MCF 10A (cell line): Measurements from ENCODE around the gene PTPRM. TPM values are rescaled to one million over a fixed set of nuclear protein-coding genes. Genes with fewer than 3 reads are reported as not detected.
A peak's percentile ranks its signal among the peaks of the same experiment; 100 is the strongest.

Experiments
- BruUV-seq: library from RNA; stranded (reverse); fragments of 400-500 nt; replicated peaks from 2 replicates; lab custom pipeline; 2021; lab: Mats Ljungman, UMichigan
- CTCF ChIA-PET: fragments of 300-600 bp; sonication (Branson Sonifier 250); formaldehyde crosslinking; extraction: SDS; loops from one replicate; lab custom pipeline; 2021; ENCODE audit warnings: antibody characterized with exemption, inconsistent platforms; lab: Yijun Ruan, JAX
- POLR2A ChIA-PET: fragments of 300-600, 350-650 bp; sonication (Branson Sonifier 250); formaldehyde crosslinking; extraction: SDS; loops from one replicate; lab custom pipeline; 2020; ENCODE audit warnings: antibody characterized with exemption, inconsistent platforms; lab: Yijun Ruan, JAX
- DNase-seq: peaks from one replicate; pipeline ENCODE4 v3.0.0-alpha.2; 2018; ENCODE audit not compliant: unreplicated experiment
- H3K27ac Mint-ChIP-seq: one replicate; pipeline ENCODE4 v1.8.0; 2022; ENCODE audit warnings: mild to moderate bottlenecking, low read depth, mixed read lengths; ENCODE audit not compliant: unreplicated experiment
- H3K27me3 Mint-ChIP-seq: one replicate; pipeline ENCODE4 v1.8.0; 2022; ENCODE audit warnings: mixed read lengths; ENCODE audit not compliant: insufficient read depth, unreplicated experiment
- H3K36me3 Mint-ChIP-seq: one replicate; pipeline ENCODE4 v1.8.0; 2022; ENCODE audit warnings: mild to moderate bottlenecking, moderate library complexity, mixed read lengths; ENCODE audit not compliant: insufficient read depth, unreplicated experiment
- H3K4me1 Mint-ChIP-seq: one replicate; pipeline ENCODE4 v1.8.0; 2022; ENCODE audit warnings: mixed read lengths; ENCODE audit not compliant: insufficient read depth, unreplicated experiment
- H3K4me3 Mint-ChIP-seq: one replicate; pipeline ENCODE4 v1.8.0; 2022; ENCODE audit warnings: mild to moderate bottlenecking, moderate library complexity, mixed read lengths; ENCODE audit not compliant: unreplicated experiment
- H3K9me3 Mint-ChIP-seq: one replicate; pipeline ENCODE4 v1.8.0; 2022; ENCODE audit warnings: mixed read lengths; ENCODE audit not compliant: unreplicated experiment
- intact Hi-C: fragments of 100-400 bp; cut with micrococcal nuclease; formaldehyde crosslinking; loops from 2 replicates; pipeline ENCODE4 v1.14.1; 2022
- total RNA-seq: library from RNA; stranded (reverse); gene quantifications from 2 replicates; pipeline ENCODE4 v1.2.3, GENCODE V29; 2022
- TF ChIP-seq, protein P1 (sequence below): fragments of 200-600 bp; IDR thresholded peaks from one replicate; pipeline ENCODE4 v1.8.0; 2022; ENCODE audit warnings: antibody characterized with exemption, mild to moderate bottlenecking; ENCODE audit not compliant: unreplicated experiment

PTPRM gene
- total RNA-seq, 1 experiment from 2014 or later = 82.8 TPM

GRCh38 chr18:8153887-8154583, 586.9 kb downstream of the PTPRM start:
- BruUV-seq = no TSS peak
- Mint-ChIP-seq H3K4me3 (no peak overlapping the region), H3K36me3 (peaks cover 27% of the 10 kb centered on the region), H3K9me3 (no peaks in the 10 kb centered on the region), H3K27ac (peak overlapping the region; percentile 37), H3K27me3 (no peaks in the 10 kb centered on the region), H3K4me1 (peaks cover 5% of the 10 kb centered on the region)
- intact Hi-C loops = no loop called here
- DNase-seq = no peak
- TF ChIP-seq, protein P1, sequence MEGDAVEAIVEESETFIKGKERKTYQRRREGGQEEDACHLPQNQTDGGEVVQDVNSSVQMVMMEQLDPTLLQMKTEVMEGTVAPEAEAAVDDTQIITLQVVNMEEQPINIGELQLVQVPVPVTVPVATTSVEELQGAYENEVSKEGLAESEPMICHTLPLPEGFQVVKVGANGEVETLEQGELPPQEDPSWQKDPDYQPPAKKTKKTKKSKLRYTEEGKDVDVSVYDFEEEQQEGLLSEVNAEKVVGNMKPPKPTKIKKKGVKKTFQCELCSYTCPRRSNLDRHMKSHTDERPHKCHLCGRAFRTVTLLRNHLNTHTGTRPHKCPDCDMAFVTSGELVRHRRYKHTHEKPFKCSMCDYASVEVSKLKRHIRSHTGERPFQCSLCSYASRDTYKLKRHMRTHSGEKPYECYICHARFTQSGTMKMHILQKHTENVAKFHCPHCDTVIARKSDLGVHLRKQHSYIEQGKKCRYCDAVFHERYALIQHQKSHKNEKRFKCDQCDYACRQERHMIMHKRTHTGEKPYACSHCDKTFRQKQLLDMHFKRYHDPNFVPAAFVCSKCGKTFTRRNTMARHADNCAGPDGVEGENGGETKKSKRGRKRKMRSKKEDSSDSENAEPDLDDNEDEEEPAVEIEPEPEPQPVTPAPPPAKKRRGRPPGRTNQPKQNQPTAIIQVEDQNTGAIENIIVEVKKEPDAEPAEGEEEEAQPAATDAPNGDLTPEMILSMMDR = no peak
- ChIA-PET POLR2A (no interaction called here), CTCF (interaction anchor here (0.9 to 1.1 kb wide), 2 partner anchors 9 to 70 kb away, joined by 3 read pairs; no protein-coding TSS in a partner anchor)

- intact Hi-C loops = no loop called here
- TF ChIP-seq, protein P1 = no peak
- BruUV-seq = no TSS peak
- Mint-ChIP-seq H3K4me1 (peaks cover 16% of the 10 kb centered on the region), H3K9me3 (no peaks in the 10 kb centered on the region), H3K27ac (peak overlapping the region; percentile 54), H3K27me3 (no peaks in the 10 kb centered on the region), H3K36me3 (peaks cover 10% of the 10 kb centered on the region), H3K4me3 (no peak overlapping the region)
- ChIA-PET CTCF (interaction anchor here (0.7 to 1.1 kb wide), 4 partner anchors 8 to 890 kb away, joined by 3 to 4 read pairs (median 3); no protein-coding TSS in a partner anchor), POLR2A (interaction anchor here (0.6 to 0.7 kb wide), 2 partner anchors 15 to 538 kb away, joined by 3 to 4 read pairs; no protein-coding TSS in a partner anchor)
- peak; percentile 81 for DNase-seq
Measured at GRCh38 chr18:8162802-8163201, 595.7 kb downstream of the PTPRM start.

DNA sequence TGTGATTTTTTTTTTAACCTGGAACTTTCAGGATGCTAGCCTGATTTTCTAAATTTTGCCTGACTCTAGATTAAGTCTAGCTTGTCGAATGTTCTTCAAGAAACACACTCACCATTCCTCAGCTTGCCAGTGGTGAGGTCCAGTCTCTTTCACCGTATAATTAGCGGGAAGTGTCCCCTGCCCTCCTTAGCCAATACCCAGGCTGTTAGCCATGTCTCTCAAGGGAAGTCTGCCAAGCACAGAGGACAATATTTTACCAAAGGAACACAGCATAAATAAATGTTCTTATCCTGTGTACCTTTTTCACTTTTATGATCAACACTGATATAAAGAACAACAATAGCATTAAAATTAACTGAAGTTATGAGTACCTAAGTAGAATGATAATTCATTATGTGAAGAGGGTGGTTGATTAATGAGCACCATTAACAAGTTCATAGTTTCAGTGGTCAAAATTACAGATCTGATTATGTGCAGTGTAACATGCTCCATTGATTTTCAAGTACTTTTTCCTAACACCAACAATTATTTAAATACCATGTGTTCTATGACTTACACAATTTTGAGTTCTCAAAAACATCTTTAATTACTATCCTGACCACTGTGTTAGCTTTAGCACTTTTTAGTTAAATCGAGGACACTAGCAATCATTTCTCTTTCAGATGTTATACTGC, 596.3 kb downstream of the PTPRM start:
- no peak for DNase-seq
- Mint-ChIP-seq H3K27ac (no peak overlapping the region), H3K9me3 (no peaks in the 10 kb centered on the region), H3K4me1 (peaks cover 16% of the 10 kb centered on the region), H3K36me3 (peaks cover 3% of the 10 kb centered on the region), H3K27me3 (no peaks in the 10 kb centered on the region), H3K4me3 (no peak overlapping the region)
- TF ChIP-seq, protein P1 = no peak
- ChIA-PET CTCF (interaction anchor here (0.7 to 1.1 kb wide), 5 partner anchors 9 to 891 kb away, joined by 3 to 4 read pairs (median 3); no protein-coding TSS in a partner anchor), POLR2A (interaction anchor here (0.7 kb wide), 1 partner anchor 15 kb away, joined by 3 read pairs; no protein-coding TSS in a partner anchor)
- intact Hi-C loops = no loop called here
- no TSS peak for BruUV-seq

- POLR2A ChIA-PET = no interaction called here
- no peak overlapping the region for H3K27ac Mint-ChIP-seq
- BruUV-seq = no TSS peak
Measured at GRCh38 chr18:8165095-8165494, 598.0 kb downstream of the PTPRM start.

More at GRCh38 chr18:8165095-8165494, 598.0 kb downstream of the PTPRM start:
- TF ChIP-seq, protein P1 = no peak
- Mint-ChIP-seq H3K4me3 (no peak overlapping the region), H3K36me3 (no peaks in the 10 kb centered on the region), H3K4me1 (peaks cover 16% of the 10 kb centered on the region), H3K27me3 (no peaks in the 10 kb centered on the region), H3K9me3 (no peaks in the 10 kb centered on the region)
- intact Hi-C loops = no loop called here
- no peak for DNase-seq
- CTCF ChIA-PET = no interaction called here
